Activated CD8-positive, alpha-beta memory T cell treated with anti-CD3 and anti-CD28 coated beads, Interleukin-2, amount 50 U/mL, for 48 hours (primary cell): ENCODE data around the gene SLC17A6.

Source experiments
- DNase-seq: peaks from one replicate; pipeline ENCODE4 v3.0.0-alpha.2; 2020

SLC17A6 gene

DNA sequence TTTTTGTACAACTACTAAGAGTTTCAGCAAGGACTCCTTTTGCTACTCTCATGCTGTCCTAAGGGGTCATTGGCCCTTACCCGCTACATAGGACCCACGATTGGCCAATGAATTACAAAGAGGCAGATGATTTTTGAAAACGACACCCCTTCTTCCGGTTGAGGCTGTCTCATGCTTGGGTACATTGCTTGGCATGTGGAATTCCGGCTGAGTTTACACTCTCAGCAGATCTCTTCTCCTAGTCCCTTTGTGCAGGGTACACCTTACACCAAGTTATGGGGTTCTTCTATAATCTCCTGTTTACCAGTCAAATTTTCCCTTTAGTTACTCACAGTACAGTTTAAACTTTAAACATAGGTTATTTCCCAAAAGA is 52.1 kb downstream of the SLC17A6 start:
- no peak for DNase-seq

DNA sequence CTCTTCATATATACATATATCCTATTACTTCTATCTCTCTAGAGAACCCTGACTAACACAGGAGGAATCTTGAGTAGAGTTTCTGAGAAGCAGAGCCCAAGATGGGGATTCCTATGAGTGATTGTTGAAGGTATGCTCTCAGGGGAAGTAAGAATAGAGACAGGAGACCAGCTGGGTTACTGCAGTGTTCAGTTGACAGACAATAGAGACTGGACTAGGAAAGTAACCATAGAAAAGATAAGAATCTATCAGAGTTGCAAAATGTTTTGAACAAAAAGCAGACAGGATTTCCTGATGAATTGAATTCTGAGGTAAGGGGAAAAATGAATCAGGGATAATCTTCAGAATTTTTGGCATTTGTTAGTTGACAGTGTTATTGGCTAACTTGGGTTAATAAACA is 54.4 kb downstream of the SLC17A6 start:
- DNase-seq: no peak

DNA sequence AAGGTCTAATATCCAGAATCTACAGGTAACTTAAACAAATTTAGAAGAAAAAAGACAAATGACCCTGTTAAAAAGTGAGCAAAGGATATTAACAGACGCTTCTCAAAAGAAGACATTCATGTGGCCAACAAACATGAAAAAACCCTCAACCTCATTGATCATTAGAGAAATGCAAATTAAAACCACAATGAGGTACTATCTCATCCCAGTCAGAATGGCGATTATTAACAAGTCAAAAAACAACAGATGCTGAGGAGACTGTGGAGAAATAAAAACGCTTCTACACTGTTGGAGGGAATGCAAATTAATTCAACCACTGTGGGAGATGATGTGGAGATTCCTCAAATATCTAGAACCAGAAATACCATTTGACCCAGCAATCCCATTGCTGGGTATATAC is 67.2 kb downstream of the SLC17A6 start:
- DNase-seq: no peak

DNA sequence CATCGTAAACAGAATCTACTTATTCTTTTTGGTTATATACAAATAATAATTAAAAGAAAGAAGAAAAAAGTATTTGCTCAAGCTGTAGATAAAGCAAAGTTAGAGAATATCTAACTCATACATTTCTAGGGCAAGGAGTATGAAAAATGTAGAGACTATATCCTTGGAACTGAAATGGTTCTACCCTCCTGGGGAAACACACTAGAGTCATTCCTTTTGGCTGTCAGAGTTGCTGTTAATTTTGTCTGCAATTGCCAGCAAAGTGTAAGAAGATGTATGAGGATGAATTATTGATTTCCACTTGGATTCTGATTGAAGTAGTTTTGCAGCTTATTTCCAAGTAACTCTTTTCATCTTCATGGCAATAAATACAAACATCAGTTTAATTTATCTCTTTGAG is 69.1 kb downstream of the SLC17A6 start:
- no peak for DNase-seq

DNA sequence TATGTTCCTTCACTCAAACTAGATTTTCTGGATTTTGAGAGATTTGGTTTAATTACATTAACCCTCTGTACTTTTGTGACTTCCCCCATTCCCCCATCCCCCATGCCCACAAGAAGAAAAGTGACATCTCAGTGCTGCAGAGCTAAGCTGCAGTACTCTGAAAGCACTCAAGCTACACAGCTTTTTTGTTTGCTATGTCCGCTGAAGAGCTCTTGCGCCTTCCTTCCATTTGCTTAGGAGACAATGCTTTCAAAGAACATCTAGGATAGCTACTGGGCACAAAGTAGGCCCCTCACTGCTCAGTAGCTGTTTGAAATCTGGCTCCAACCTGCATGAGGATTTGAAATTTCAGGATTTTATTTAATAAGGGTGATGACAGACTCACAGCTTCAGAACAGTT is 69.7 kb downstream of the SLC17A6 start:
- DNase-seq: no peak

DNA sequence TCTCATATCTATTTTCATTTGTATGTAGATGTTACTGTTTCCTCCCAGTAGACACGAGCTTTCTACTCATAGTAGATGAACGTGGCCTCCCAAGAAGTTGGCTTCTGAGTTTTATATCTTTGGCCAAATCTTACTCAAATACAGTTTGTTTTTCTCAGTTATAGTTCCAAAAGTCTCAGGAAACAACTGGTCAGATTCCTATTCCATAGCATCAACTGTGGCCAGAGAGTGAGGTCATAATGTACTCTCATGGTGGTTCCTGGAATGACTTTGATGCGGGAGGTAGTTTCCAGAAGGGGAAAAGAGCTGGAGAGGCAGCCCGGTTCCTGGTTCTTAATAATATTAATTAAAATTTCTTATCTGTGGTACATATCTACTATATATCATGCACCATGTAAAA is 77.3 kb downstream of the SLC17A6 start:
- no peak for DNase-seq

DNA sequence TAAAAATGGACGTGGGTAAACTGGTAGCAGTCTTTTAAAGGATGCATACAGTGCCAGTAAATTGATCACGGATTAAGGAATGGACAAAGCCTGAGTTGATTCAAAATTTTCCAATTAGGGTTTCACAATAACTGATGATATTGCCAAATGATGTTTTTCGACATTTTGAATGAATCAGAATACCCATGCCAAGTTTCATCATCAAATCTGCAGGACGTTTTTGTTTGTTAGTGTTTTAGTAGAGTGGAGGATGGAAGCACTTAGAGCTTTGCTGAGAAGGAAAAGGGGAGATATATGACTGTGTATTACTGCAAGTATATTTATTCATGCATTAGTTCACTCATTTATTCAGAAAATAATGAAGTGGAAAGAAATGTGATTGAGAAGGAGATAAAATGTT is 78.3 kb downstream of the SLC17A6 start:
- no peak for DNase-seq

DNA sequence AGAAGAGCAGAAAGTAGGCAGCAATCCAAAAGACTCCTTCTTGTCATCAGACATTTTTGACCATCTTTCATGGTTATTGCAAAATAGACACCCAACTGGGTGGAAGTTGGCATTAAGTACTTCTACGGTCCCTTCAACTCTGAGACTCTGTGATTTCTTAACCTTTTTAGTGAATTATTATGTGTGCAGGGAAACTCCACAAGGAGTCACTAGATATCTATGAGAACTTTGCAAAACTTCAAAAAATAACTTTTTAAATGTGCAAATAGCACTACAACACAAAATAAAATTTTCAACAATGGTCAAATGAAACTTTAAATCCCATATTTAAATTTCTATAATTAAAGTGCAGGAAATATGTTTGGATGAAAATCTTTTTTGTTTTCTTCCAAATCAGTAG is 88.7 kb downstream of the SLC17A6 start:
- DNase-seq: no peak
